Measurements from ENCODE around the gene MZF1.

MZF1 gene

GRCh38 chr19:58554494-58555368 is 18.4 kb downstream of the MZF1 start, which contains the start of gene CHMP2A:
Gene CHMP2A, minus strand, starts transcription at chr19:58555105. Its CDS starts 893 bp downstream, at chr19:58554212.
- peak; percentile 48 to 51 for ATAC-seq (replicated peaks)
- Mint-ChIP-seq H3K4me3 (peak within 1 kb of the TSS; percentile 96 to 97), H3K4me1 (peaks cover 51 to 82% of the 10 kb centered on the region in 2 donors), H3K27ac (peak within 1 kb of the TSS; percentile 98), H3K9me3 (no peaks in the 10 kb centered on the region), H3K27me3 (no peaks in the 10 kb centered on the region), H3K36me3 (peaks cover 62 to 79% of the 10 kb centered on the region in 2 donors)
- DNase-seq, result peak; percentile 98

- no peak for ATAC-seq (replicated peaks)
- H3K27ac Mint-ChIP-seq, result peak overlapping the region; percentile 98
- H3K9me3 Mint-ChIP-seq, result no peaks in the 10 kb centered on the region
- peaks cover 60 to 78% of the 10 kb centered on the region in 2 donors for H3K36me3 Mint-ChIP-seq
- H3K4me3 Mint-ChIP-seq, result peak overlapping the region; percentile 96 to 97
- H3K27me3 Mint-ChIP-seq, result no peaks in the 10 kb centered on the region
- H3K4me1 Mint-ChIP-seq, result peaks cover 50 to 74% of the 10 kb centered on the region in 2 donors
- no peak for DNase-seq
Observed at GRCh38 chr19:58553799-58554493, 19.2 kb downstream of the MZF1 start.

- Mint-ChIP-seq H3K4me1 (peaks cover 52 to 74% of the 10 kb centered on the region in 2 donors), H3K27ac (peak overlapping the region; percentile 82), H3K27me3 (no peaks in the 10 kb centered on the region), H3K36me3 (peaks cover 62 to 76% of the 10 kb centered on the region in 2 donors), H3K4me3 (no peak overlapping the region), H3K9me3 (no peaks in the 10 kb centered on the region)
- DNase-seq (no peak), ATAC-seq (replicated peaks) (no peak)
Observed at GRCh38 chr19:58552655-58553054, 20.5 kb downstream of the MZF1 start.

- peaks cover 62 to 74% of the 10 kb centered on the region in 2 donors for H3K36me3 Mint-ChIP-seq
- peak overlapping the region; percentile 37 for H3K27ac Mint-ChIP-seq
- no peak for ATAC-seq (replicated peaks)
- no peaks in the 10 kb centered on the region for H3K9me3 Mint-ChIP-seq
- H3K4me3 Mint-ChIP-seq, result no peak overlapping the region
- DNase-seq, result no peak
- H3K4me1 Mint-ChIP-seq, result peaks cover 48 to 70% of the 10 kb centered on the region in 2 donors
- H3K27me3 Mint-ChIP-seq, result no peaks in the 10 kb centered on the region
Observed at GRCh38 chr19:58551577-58552471, 21.3 kb downstream of the MZF1 start.

GRCh38 chr19:58551123-58551497 is 22.0 kb downstream of the MZF1 start:
- Mint-ChIP-seq H3K36me3 (peaks cover 63 to 74% of the 10 kb centered on the region in 2 donors), H3K4me3 (no peak overlapping the region), H3K27me3 (no peaks in the 10 kb centered on the region), H3K4me1 (peaks cover 48 to 70% of the 10 kb centered on the region in 2 donors), H3K9me3 (no peaks in the 10 kb centered on the region), H3K27ac (peak overlapping the region; percentile 90)
- DNase-seq (no peak), ATAC-seq (replicated peaks) (no peak)

GRCh38 chr19:58550362-58551122 is 22.6 kb downstream of the MZF1 start:
- H3K27me3 Mint-ChIP-seq, result no peaks in the 10 kb centered on the region
- no peak for ATAC-seq (replicated peaks)
- peaks cover 52 to 70% of the 10 kb centered on the region in 2 donors for H3K4me1 Mint-ChIP-seq
- no peak for DNase-seq
- H3K27ac Mint-ChIP-seq, result peak overlapping the region; percentile 90
- H3K9me3 Mint-ChIP-seq, result no peaks in the 10 kb centered on the region
- H3K36me3 Mint-ChIP-seq, result peaks cover 64 to 76% of the 10 kb centered on the region in 2 donors
- no peak overlapping the region for H3K4me3 Mint-ChIP-seq

- Mint-ChIP-seq H3K36me3 (peaks cover 65 to 76% of the 10 kb centered on the region in 2 donors), H3K4me3 (no peak overlapping the region), H3K4me1 (peaks cover 47 to 70% of the 10 kb centered on the region in 2 donors), H3K27ac (peak overlapping the region; percentile 80), H3K27me3 (no peaks in the 10 kb centered on the region), H3K9me3 (no peaks in the 10 kb centered on the region)
- no peak for ATAC-seq (replicated peaks)
- DNase-seq, result no peak
Observed at GRCh38 chr19:58549664-58550361, 23.3 kb downstream of the MZF1 start.

GRCh38 chr19:58548859-58549663 is 24.1 kb downstream of the MZF1 start:
- H3K9me3 Mint-ChIP-seq, result no peaks in the 10 kb centered on the region
- peaks cover 43 to 66% of the 10 kb centered on the region in 2 donors for H3K4me1 Mint-ChIP-seq
- no peak overlapping the region for H3K4me3 Mint-ChIP-seq
- peak overlapping the region; percentile 71 for H3K27ac Mint-ChIP-seq
- DNase-seq (no peak), ATAC-seq (replicated peaks) (no peak)
- H3K27me3 Mint-ChIP-seq, result no peaks in the 10 kb centered on the region
- peaks cover 64 to 74% of the 10 kb centered on the region in 2 donors for H3K36me3 Mint-ChIP-seq

GRCh38 chr19:58547323-58548312 is 25.5 kb downstream of the MZF1 start:
- Mint-ChIP-seq H3K9me3 (no peaks in the 10 kb centered on the region), H3K4me1 (peaks cover 41 to 62% of the 10 kb centered on the region in 2 donors), H3K36me3 (peaks cover 55 to 64% of the 10 kb centered on the region in 2 donors), H3K4me3 (no peak overlapping the region), H3K27ac (peak overlapping the region; percentile 51), H3K27me3 (peaks cover 3% of the 10 kb centered on the region in 2 donors)
- ATAC-seq (replicated peaks) (no peak), DNase-seq (no peak)

- peaks cover 44 to 51% of the 10 kb centered on the region in 2 donors for H3K36me3 Mint-ChIP-seq
- peak overlapping the region; percentile 91 for H3K4me3 Mint-ChIP-seq
- no peak for DNase-seq
- H3K4me1 Mint-ChIP-seq, result peaks cover 34 to 50% of the 10 kb centered on the region in 2 donors
- H3K27me3 Mint-ChIP-seq, result peaks cover 6 to 12% of the 10 kb centered on the region in 2 donors
- peak overlapping the region; percentile 87 for H3K27ac Mint-ChIP-seq
- ATAC-seq (replicated peaks), result no peak
- no peaks in the 10 kb centered on the region for H3K9me3 Mint-ChIP-seq
Observed at GRCh38 chr19:58546019-58546530, 27.1 kb downstream of the MZF1 start.
